NCI-H187 treated with DMSO at 0.1 percent for 48 hours (cell line): ENCODE data around the gene MAST3.

ENCODE experiments used
- DNase-seq: peaks from one replicate; lab custom pipeline; 2025; lab: John Stamatoyannopoulos, UW

MAST3 gene

GRCh38 chr19:18112989-18113478 lies 15.5 kb downstream of the MAST3 start:
- DNase-seq: no peak

DNA sequence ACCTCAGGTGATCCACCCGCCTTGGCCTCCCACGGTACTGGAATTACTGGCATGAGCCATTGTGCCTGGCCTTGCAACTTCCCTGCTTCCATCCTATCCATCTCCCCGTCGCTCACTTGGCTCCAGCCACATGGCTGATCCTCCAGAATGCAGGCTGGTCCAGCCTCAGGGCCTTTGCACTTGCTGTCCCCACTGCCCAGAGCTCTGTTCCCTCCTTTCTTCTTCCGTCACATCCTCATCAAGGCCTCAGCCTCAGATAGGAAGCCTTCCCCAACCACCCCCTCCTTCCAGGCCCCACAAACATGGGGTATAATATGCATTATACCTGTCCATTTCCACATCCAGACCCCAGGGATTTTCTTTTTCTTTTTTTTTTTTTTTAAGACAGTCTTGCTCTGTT lies 16.2 kb downstream of the MAST3 start:
- no peak for DNase-seq

GRCh38 chr19:18114483-18114882 lies 16.9 kb downstream of the MAST3 start:
- DNase-seq: no peak

GRCh38 chr19:18117364-18117691 lies 19.8 kb downstream of the MAST3 start:
- DNase-seq: no peak

DNA sequence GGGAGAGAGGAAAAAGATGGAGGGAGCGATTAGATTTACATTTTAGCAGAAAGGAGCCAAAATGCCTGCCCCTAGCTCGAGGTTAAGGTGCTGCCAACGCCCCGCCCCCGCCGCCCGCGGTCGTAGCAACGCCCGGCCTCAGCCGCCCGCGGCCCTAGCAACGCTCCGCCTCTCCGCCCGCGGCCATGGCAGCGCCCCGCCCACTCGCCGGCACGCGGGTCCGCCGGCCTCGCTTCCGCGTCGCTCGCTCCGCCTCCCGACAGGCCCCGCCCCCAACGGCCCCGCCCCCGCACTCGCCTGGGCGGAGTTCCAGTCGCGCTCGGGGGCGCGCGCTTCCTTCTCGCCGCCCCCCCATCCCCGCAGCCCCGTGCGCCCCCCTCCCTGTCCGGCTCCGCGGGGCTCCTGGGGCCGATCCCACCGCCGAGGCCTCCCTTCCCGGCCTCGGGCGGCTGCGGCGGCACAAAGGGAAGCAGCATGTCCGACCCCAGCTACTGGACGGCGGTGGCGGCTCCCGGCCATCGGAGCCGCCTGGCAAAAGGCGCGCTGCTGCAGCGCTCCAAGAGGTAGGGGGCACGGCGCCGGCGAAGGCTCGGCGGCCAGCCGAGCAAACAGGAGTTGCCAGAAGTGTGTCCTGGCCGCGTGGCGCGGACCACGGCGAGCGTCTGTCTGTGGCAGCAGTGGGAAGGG lies 20.3 kb downstream of the MAST3 start:
- DNase-seq: no peak

GRCh38 chr19:18118420-18119012 lies 20.9 kb downstream of the MAST3 start:
- no peak for DNase-seq

GRCh38 chr19:18119013-18119716 lies 21.6 kb downstream of the MAST3 start:
- no peak for DNase-seq

DNA sequence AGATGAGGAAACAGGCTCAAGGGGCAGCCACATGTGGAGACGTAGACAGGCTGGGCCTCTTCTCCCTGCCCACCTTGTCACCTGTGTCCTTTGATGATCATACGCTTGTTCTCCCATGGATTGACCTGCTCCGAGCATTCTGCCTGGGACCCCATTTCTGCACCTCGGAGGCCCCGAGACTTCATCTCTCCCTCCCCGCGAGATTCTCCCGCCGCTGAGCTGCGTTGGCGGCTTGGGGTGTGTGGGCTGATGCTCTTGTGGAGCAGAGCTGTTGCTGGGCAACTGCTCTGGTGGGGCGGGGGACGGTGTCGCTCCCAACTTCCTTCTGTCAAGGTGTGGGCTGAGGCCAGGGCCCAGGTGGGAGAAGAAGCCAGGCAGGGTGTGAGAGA lies 22.1 kb downstream of the MAST3 start:
- no peak for DNase-seq

GRCh38 chr19:18120127-18120526 lies 22.5 kb downstream of the MAST3 start:
- DNase-seq: no peak

GRCh38 chr19:18121166-18121565 lies 23.6 kb downstream of the MAST3 start:
- DNase-seq: no peak

DNA sequence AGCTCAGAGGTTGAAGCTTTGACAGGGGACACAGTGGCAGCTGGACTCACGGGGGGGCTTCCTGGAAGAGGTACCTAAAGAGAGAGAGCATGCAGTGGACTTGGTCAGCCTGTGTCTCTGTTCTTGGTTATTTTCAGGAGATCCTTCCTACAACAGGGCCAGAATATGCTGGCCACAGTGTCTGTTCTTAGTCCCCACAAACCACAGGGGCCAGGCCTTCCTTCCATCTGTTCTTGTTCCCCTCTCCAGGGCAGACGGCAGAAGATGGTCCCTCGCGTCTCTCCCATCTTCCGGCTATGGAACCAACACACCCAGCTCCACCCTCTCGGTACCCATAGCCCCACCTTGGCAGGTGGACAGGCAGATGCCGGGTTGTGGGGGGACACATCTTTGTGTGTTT lies 24.8 kb downstream of the MAST3 start:
- DNase-seq: no peak

- no peak for DNase-seq
Measured at GRCh38 chr19:18122860-18123795, 25.6 kb downstream of the MAST3 start.

DNA sequence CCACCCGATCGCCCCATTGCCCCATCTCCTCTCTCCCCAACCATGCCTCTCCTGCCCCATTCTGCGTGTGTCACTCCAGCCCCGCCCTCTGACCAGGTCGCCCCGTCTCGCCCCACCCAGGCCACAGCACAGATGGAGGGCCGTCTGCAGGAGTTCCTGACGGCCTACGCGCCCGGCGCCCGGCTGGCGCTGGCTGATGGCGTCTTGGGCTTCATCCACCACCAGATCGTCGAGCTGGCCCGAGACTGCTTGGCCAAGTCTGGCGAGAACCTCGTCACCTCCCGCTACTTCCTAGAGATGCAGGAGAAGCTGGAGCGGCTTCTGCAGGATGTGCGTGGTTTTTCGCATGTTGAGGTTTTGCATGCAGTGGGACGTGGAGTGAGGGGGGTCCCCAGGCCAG lies 26.2 kb downstream of the MAST3 start:
- DNase-seq: no peak

DNA sequence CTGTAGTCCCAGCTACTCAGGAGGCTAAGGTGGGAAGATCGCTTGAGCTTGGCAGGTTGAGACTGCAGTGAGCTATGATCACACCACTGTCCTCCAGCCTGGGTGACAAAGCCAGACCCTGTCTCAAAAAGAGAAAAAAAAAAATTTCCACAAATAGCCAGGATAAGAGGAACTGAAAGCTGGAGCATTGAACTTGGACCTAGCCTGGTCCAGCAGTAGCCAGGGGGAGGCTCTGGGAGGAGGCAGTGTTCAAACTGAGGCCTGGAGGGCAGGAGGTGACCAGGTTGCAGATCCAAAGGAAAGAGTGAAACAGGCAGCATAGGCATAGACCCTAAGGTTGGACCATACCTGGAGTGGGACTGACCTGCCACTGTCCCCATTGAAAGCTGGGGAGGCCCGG lies 28.5 kb downstream of the MAST3 start:
- DNase-seq: no peak

DNA sequence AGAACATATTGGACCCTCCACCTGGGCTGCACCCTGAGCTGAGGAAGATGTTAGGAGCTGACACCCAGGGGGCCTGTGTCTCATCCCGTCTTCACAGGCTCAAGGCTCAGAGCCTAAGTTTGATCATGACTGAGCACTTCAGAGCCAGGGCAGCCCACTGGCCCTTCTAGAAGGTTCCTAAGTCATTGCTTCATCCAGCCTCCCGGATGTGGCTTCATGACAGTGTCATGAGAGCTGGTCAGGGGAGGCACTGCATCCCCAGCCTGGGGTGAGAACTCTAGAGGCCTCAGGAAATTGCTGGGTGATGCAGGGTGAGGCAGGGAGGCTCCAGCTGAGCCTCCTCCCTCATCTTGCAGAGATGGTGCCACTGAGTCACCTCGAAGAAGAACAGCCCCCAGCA lies 30.5 kb downstream of the MAST3 start:
- no peak for DNase-seq

DNA sequence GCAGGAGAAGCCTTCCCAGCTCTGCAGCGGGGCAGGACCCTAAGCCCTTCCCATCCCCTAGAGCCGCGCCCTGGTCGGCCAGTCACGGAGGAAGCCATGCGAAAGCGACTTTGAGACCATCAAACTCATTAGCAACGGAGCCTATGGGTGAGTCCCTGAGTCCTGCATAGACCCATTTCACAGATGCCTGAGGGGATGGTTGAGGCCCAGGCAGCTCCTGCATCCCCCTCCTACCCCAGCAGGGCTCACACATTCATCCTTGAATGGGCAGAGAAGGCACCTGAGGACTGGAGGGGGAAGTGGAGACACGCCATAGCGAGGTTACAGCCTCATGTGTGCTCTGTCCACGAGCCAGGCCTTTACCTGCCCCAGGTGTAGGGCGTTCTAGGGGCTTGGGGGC lies 31.2 kb downstream of the MAST3 start:
- DNase-seq: no peak

DNA sequence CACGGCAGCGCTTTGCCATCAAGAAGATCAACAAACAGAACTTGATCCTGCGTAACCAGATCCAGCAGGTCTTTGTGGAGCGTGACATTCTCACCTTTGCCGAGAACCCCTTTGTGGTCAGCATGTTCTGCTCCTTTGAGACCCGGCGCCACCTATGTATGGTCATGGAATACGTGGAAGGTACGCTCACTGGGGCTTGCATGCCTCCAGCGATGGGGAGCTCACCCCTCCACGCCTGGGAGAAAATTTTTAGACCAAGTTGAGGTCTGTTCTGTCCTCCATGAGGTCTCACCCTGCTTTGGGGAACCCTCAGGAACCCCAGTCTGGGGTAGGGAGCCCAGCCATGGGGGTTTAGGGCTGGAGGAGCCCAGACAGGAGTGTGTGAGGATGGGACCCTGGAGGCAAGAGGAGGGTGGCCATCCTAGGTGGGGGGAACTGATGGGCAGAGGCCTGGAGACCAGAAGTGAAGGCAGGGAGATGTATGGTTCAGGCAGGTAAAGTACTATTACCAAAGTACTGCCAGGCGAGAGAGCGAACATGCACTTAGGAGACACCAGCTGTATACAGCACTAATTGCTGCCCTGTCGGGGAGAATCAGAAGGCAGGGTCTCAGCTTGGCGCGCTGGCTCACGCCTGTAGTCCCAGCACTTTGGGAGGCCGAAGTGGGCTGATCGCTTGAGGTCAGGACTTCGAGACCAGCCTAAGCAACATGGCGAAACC lies 33.1 kb downstream of the MAST3 start:
- DNase-seq: no peak

- DNase-seq: no peak
Measured at GRCh38 chr19:18131841-18132596, 34.4 kb downstream of the MAST3 start.

DNA sequence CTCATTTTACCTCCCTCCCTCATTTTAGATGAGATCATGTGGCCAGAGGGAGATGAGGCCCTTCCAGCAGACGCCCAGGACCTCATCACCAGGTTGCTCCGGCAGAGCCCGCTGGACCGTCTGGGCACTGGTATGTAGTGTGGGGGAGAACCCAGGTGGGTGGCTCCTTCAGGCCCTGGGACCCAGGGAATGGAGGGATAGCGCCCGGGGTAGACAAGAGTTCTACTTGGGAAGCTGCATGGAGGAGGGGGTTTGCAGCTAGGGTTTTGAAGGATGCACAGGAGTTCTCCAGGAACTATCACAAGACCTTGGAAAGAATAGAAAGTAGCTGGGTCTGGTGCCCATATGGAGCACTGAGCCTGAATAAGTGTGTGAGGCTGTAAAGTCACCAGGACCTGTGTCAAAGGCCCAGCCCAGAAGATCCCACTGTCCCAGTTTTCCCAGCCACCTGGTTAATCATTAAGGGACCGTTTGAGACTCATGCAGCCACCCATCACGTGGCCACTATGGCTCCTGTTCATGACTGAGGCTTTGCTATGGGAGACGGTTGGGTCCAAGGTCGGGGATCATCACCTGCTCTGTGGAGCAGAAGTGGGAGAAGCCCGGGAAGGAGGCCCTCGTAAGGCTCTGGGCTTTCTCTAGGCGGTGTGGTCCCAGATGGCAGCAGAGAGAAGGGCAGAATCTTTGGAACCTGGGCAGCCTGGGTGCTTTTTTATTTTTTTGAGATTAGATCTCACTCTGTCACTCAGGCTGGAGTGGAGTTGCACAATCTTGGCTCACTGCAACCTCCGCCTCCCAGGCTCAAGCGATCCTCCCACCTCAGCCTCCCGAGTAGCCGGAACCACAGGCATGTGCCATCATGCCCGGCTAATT lies 38.4 kb downstream of the MAST3 start:
- no peak for DNase-seq

DNA sequence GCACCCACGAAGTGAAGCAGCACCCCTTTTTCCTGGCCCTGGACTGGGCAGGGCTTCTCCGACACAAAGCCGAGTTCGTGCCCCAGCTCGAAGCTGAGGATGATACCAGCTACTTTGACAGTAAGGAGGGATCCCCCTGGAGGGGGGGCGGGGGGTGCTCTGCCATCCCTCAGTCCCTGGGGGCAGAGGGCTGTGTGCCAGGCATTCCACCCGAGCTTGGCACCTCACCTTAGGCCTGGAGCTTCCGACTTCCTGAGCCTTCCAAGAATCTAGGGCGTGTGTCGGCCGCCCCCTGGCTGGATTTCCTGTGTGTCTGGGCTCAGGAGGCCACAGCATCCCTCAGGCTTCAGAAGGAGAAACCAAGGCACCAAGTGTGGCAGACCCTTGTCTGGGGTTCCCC lies 39.7 kb downstream of the MAST3 start:
- DNase-seq: no peak
